LNCAP (cell line): ENCODE measurements around the gene PMVK.

Source experiments
- CTCF ChIP-seq: fragments of 450-650 bp; IDR thresholded peaks from 2 replicates; pipeline ENCODE4 v1.5.1; 2017; ENCODE audit warnings: mild to moderate bottlenecking

Gene PMVK

GRCh38 chr1:154941333-154942013, 5.0 kb upstream of the PMVK start:
- TF ChIP-seq CTCF, result no peak

DNA sequence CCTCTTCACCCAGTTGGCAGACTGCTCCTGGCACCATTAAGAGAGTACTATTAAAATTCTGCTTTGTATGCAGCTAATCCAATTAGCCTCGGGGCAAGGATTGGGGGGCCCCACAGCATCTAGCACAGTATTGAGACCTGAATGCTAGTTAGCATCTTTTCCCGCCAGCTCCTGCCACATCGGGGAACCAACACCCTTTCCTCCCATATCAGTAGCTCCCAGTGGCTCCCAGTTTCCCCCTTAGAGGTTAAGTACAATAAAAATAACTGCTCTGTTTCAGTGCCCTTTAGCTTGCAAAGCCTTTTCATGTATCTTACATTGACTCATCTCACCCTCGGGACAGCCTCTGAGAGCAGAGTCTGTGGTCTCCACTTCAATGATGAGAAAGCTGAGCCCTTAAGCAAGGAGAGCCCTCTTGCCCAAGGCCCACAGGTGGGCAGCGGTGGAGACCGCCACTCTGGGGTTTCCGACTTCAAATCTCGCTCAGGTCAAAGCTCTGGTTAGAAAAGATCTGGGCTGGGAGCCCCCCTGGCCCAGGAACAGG, 4.2 kb upstream of the PMVK start:
- no peak for TF ChIP-seq CTCF

GRCh38 chr1:154940213-154940560, 3.7 kb upstream of the PMVK start:
- no peak for TF ChIP-seq CTCF

DNA sequence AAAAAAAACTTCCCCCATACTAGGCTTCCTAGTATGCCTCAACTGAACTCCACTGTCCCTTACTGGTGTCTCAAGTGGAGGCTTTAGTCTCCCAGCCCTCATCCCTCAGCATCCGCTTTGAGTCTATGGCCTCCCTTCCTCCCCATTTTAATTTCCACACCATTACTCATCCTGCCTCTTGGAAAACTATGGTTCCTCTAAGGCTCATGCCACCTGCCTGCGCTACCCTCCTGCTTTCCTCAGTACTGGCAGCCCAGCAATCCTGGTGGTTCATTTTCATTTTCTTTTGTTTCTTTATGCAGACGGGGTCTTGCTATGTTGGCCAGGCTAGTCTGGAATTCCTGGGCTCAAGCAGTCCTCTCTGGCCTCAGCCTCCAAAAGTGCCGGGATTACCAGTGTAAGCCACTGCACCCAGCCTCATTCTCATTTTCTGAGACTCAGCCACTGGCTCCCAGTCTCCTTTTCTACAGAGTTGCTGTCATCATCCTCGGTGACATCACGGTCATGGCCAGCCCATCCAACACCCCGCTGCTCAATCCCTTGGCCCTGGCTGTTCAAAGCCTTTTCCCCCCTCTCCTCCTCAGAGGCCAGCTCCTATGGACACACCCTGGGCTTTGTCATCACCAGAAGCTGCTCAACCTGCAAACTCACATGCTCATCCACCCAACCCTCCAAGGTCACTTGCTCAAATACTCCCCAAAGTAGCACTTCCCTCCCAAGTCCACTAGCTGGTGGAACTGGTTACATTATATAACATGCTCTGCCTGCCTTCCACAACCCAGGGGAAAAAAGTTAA, 2.3 kb upstream of the PMVK start:
- no peak for TF ChIP-seq CTCF

- no peak for TF ChIP-seq CTCF
Measured at GRCh38 chr1:154937988-154938386, 1.5 kb upstream of the PMVK start.

DNA sequence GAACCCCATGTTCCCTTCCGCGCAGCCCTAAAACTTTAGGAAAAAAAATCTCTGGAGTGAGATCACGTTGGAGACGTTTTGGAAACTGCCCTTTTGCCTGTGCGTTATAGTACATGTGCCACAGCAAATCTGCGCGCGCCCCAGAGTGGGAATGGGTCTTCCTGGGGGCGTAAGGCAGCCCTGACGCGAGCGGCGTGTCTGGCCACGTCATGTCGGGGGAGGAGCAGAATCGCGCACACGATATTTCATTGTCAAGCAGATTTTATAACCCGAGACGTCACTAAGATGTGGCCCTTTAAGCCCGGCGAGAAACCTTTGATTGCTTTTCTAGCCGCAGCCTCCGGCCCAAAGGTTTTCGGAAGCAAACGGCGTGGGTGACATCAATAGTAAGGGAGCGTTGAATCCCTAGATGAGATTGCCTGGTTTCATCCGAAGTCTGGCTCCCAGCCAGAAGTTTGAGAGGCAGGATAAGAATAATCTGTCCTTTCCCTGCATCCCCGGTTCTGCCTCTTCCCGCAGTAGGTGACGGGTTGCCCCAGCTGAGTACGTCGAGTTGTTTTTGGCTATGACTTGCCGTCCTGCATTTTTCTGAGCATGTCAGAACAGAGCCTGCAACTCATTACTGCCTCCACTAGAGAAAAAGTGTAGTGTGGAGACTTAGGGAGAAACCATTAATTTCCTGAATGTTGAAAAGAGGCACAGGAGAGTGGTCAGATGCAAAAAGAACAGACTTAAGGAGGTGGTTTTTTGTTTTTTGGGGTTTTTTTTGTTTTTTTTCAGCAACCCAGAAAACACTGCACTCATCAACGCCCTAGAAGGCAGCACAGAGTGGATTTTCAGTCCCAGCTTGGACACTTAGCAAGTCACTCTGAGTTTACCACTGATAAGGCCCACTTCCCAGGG, 817 bp upstream of the PMVK start:
- peak; percentile 16; the same call in 1 of the 2 replicates for TF ChIP-seq CTCF
